GM10248 (cell line): ENCODE measurements around the gene HDAC5.
"Not testable (repeated sequence)": the region's sequence is repeated elsewhere in the genome, so short reads cannot be mapped to it uniquely, and the experiment has no call there.

ENCODE experiments used
- CTCF ChIA-PET: fragments of 300-600 bp; sonication (Branson Sonifier 250); formaldehyde crosslinking; extraction: SDS; loops from one replicate; lab custom pipeline; 2021; ENCODE audit warnings: antibody characterized with exemption; lab: Yijun Ruan, JAX
- POLR2A ChIA-PET: fragments of 350-650 bp; sonication (Branson Sonifier 250); formaldehyde crosslinking; extraction: SDS; loops from one replicate; lab custom pipeline; 2020; ENCODE audit warnings: antibody characterized with exemption; lab: Yijun Ruan, JAX
- DNase-seq: peaks from one replicate; pipeline ENCODE4 v3.0.0; 2012; ENCODE audit errors: extremely low spot score
- CTCF ChIP-seq: IDR thresholded peaks from 2 replicates; pipeline ENCODE4 v1.5.1; 2012; ENCODE audit warnings: mild to moderate bottlenecking, low read depth; ENCODE audit errors: extremely low read depth, missing control alignments, control extremely low read depth

HDAC5 gene

GRCh38 chr17:44053125-44053872 lies 70.1 kb downstream of the HDAC5 start:
- POLR2A ChIA-PET: no interaction called here
- DNase-seq: no peak
- CTCF ChIA-PET: interaction anchor here (1.1 to 1.6 kb wide), 2 partner anchors 9 to 23 kb away, joined by 3 read pairs; no protein-coding TSS in a partner anchor
- no peak for TF ChIP-seq CTCF

GRCh38 chr17:44049294-44050060 lies 74.0 kb downstream of the HDAC5 start:
- TF ChIP-seq CTCF: no peak
- CTCF ChIA-PET: interaction anchor here (1.0 to 1.1 kb wide), 2 partner anchors 16 to 56 kb away, joined by 3 read pairs; no protein-coding TSS in a partner anchor
- POLR2A ChIA-PET: no interaction called here

GRCh38 chr17:44046893-44047292 lies 76.5 kb downstream of the HDAC5 start:
- DNase-seq, POLR2A ChIA-PET: not testable (repeated sequence)
- CTCF ChIA-PET: interaction anchor here (0.9 kb wide), 1 partner anchor 13 kb away, joined by 3 read pairs; no protein-coding TSS in a partner anchor

More at GRCh38 chr17:44049294-44050060, 74.0 kb downstream of the HDAC5 start:
- no peak for DNase-seq

- DNase-seq: no peak
- ChIA-PET CTCF (interaction anchor here (1.5 kb wide), 1 partner anchor 101 kb away, joined by 6 read pairs; no protein-coding TSS in a partner anchor), POLR2A (no interaction called here)
- TF ChIP-seq CTCF: no peak
Observed at GRCh38 chr17:44045486-44045885, 78.0 kb downstream of the HDAC5 start.

GRCh38 chr17:44044071-44044470 lies 79.4 kb downstream of the HDAC5 start:
- POLR2A ChIA-PET: interaction anchor here (0.7 kb wide), 1 partner anchor 610 kb away, joined by 3 read pairs; no protein-coding TSS in a partner anchor
- CTCF ChIA-PET: interaction anchor here (0.6 to 3.7 kb wide), 6 partner anchors 9 to 269 kb away, joined by 3 to 57 read pairs (median 3); partner anchors contain the start of gene PPY
- no peak for TF ChIP-seq CTCF
- no peak for DNase-seq

GRCh38 chr17:44043272-44043696 lies 80.2 kb downstream of the HDAC5 start:
- no peak for TF ChIP-seq CTCF
- no peak for DNase-seq
- CTCF ChIA-PET: interaction anchor here (0.8 to 3.7 kb wide), 10 partner anchors 8 to 163 kb away, joined by 3 to 57 read pairs (median 6); partner anchors contain the start of gene PPY
- POLR2A ChIA-PET: no interaction called here
